IMR-90 (cell line): Measurements from ENCODE around the gene EXOSC1. TPM values are rescaled to one million over a fixed set of nuclear protein-coding genes. Genes with fewer than 3 reads are reported as not detected.

ENCODE experiments used
- ATAC-seq: fragments of 200-7000 bp; cut with Tn5 transposase; 2 replicates; pipeline ENCODE4 v1.9.1; 2020; ENCODE audit warnings: low read depth, mild to moderate bottlenecking, moderate library complexity
- BruUV-seq: library from RNA; stranded (reverse); fragments of 400-500 nt; replicated peaks from 2 replicates; lab custom pipeline; 2021; lab: Mats Ljungman, UMichigan
- CTCF ChIA-PET: fragments of 300-600 bp; formaldehyde crosslinking; extraction: SDS; loops from one replicate; lab custom pipeline; 2021; ENCODE audit warnings: antibody characterized with exemption; lab: Yijun Ruan, JAX
- POLR2A ChIA-PET: fragments of 300-600 bp; sonication (Branson Sonifier 250); formaldehyde crosslinking; loops from one replicate; lab custom pipeline; 2022; ENCODE audit warnings: antibody characterized with exemption; ENCODE audit not compliant: unreplicated experiment; lab: Charles Lee
- DNase-seq: peaks from one replicate; pipeline ENCODE4 v3.0.0; 2013
- H2AFZ ChIP-seq: replicated peaks from 2 replicates; pipeline ENCODE3; 2013; ENCODE audit warnings: low read length, mild to moderate bottlenecking; ENCODE audit not compliant: poor library complexity
- H2AK5ac ChIP-seq: 2 replicates; pipeline ENCODE4 v1.6.1; 2013; ENCODE audit warnings: low read depth, low read length, inconsistent platforms
- H2AK9ac ChIP-seq: replicated peaks from 2 replicates; pipeline ENCODE3; 2013; ENCODE audit warnings: mild to moderate bottlenecking, low read depth, low read length, moderate library complexity; ENCODE audit not compliant: poor library complexity
- H2BK120ac ChIP-seq: 2 replicates; pipeline ENCODE4 v1.6.1; 2013; ENCODE audit warnings: low read depth, low read length, inconsistent platforms
- H2BK15ac ChIP-seq: 3 replicates; pipeline ENCODE4 v1.6.1; 2013; ENCODE audit warnings: low read depth, low read length, inconsistent platforms
- H2BK20ac ChIP-seq: 2 replicates; pipeline ENCODE4 v1.6.1; 2013; ENCODE audit warnings: low read depth, mild to moderate bottlenecking, inconsistent platforms, low read length, moderate library complexity
- H2BK5ac ChIP-seq: 2 replicates; pipeline ENCODE4 v1.6.1; 2013; ENCODE audit warnings: mild to moderate bottlenecking, low read depth, low read length, inconsistent platforms; ENCODE audit not compliant: poor library complexity, severe bottlenecking
- H3K14ac ChIP-seq: replicated peaks from 2 replicates; pipeline ENCODE4 v1.6.1; 2013; ENCODE audit warnings: low read depth, low read length, inconsistent platforms
- H3K18ac ChIP-seq: 2 replicates; pipeline ENCODE4 v1.6.1; 2013; ENCODE audit warnings: low read depth, low read length, control low read depth
- H3K23ac ChIP-seq: 2 replicates; pipeline ENCODE4 v1.6.1; 2013; ENCODE audit warnings: low read depth, low read length, inconsistent platforms
- H3K27ac ChIP-seq: 2 replicates; pipeline ENCODE4 v1.5.1; 2013; ENCODE audit warnings: mild to moderate bottlenecking, control low read depth, low read length; ENCODE audit not compliant: insufficient read depth
- H3K27me3 ChIP-seq: 2 replicates; pipeline ENCODE4 v1.6.1; 2013; ENCODE audit warnings: low read length; ENCODE audit not compliant: control insufficient read depth, insufficient read depth
- H3K36me3 ChIP-seq: 2 replicates; pipeline ENCODE4 v1.6.1; 2013; ENCODE audit warnings: low read length, mixed read lengths; ENCODE audit not compliant: control insufficient read depth, insufficient read depth
- H3K4ac ChIP-seq: 2 replicates; pipeline ENCODE4 v1.6.1; 2013; ENCODE audit warnings: low read depth, low read length, inconsistent platforms
- H3K4me1 ChIP-seq: 2 replicates; pipeline ENCODE4 v1.6.1; 2013; ENCODE audit warnings: low read length, mixed read lengths; ENCODE audit not compliant: control insufficient read depth, insufficient read depth
- H3K4me2 ChIP-seq: 2 replicates; pipeline ENCODE4 v1.6.1; 2013; ENCODE audit warnings: low read depth, mild to moderate bottlenecking, control low read depth, low read length, moderate library complexity
- H3K4me3 ChIP-seq: 2 replicates; pipeline ENCODE4 v1.5.1; 2013; ENCODE audit warnings: low read depth, mild to moderate bottlenecking, control low read depth, low read length, moderate library complexity; ENCODE audit not compliant: insufficient read depth
- H3K56ac ChIP-seq: 2 replicates; pipeline ENCODE4 v1.6.1; 2013; ENCODE audit warnings: low read length, inconsistent platforms; ENCODE audit not compliant: insufficient read depth; ENCODE audit errors: extremely low read depth
- H3K79me1 ChIP-seq, 2 experiments: 2 replicates each; pipeline ENCODE4 v1.6.1; 2013; ENCODE audit warnings: low read length in 2 of 2, inconsistent platforms in 1 of 2, low read depth in 1 of 2
- H3K9ac ChIP-seq: 2 replicates; pipeline ENCODE4 v1.6.1; 2013; ENCODE audit warnings: low read depth, low read length, control low read depth
- H3K9me1 ChIP-seq: 2 replicates; pipeline ENCODE4 v1.6.1; 2013; ENCODE audit warnings: low read length, inconsistent platforms; ENCODE audit not compliant: insufficient read depth
- H3K9me3 ChIP-seq: 2 replicates; pipeline ENCODE4 v1.6.1; 2013; ENCODE audit warnings: low read length; ENCODE audit not compliant: control insufficient read depth, insufficient read depth
- H4K20me1 ChIP-seq: 2 replicates; pipeline ENCODE4 v1.6.1; 2013; ENCODE audit warnings: low read length, inconsistent platforms; ENCODE audit not compliant: insufficient read depth
- H4K5ac ChIP-seq: 2 replicates; pipeline ENCODE4 v1.6.1; 2013; ENCODE audit warnings: mild to moderate bottlenecking, low read depth, low read length, control low read depth
- H4K8ac ChIP-seq, 2 experiments: 2 replicates each; pipeline ENCODE4 v1.6.1; 2013; ENCODE audit warnings: low read depth in 2 of 2, low read length in 2 of 2, control low read depth in 1 of 2, inconsistent platforms in 1 of 2
- H4K91ac ChIP-seq: 2 replicates; pipeline ENCODE4 v1.6.1; 2013; ENCODE audit warnings: low read depth, low read length, inconsistent platforms; ENCODE audit not compliant: insufficient read depth
- BHLHE40 ChIP-seq: fragments of 150-350 bp; IDR thresholded peaks from 2 replicates; pipeline ENCODE4 v1.6.1; 2016; ENCODE audit warnings: mild to moderate bottlenecking, low read depth, low read length
- CEBPB ChIP-seq: IDR thresholded peaks from 2 replicates; pipeline ENCODE4 v1.6.1; 2012; ENCODE audit warnings: low read depth, low read length, improper control_type of control experiment
- CHD1 ChIP-seq: IDR thresholded peaks from 2 replicates; pipeline ENCODE4 v1.6.1; 2012; ENCODE audit warnings: low read depth, low read length, improper control_type of control experiment
- MAZ ChIP-seq: IDR thresholded peaks from 2 replicates; pipeline ENCODE4 v1.6.1; 2012; ENCODE audit warnings: low read depth, mild to moderate bottlenecking, low read length, improper control_type of control experiment, moderate library complexity, borderline replicate concordance
- RAD21 ChIP-seq: IDR thresholded peaks from 2 replicates; pipeline ENCODE4 v1.6.1; 2012; ENCODE audit warnings: low read length, improper control_type of control experiment
- RFX5 ChIP-seq: IDR thresholded peaks from 2 replicates; pipeline ENCODE4 v1.8.0; 2012; ENCODE audit warnings: low read depth, mild to moderate bottlenecking, low read length, moderate library complexity
- SMC3 ChIP-seq: fragments of 150-350 bp; IDR thresholded peaks from 2 replicates; pipeline ENCODE4 v1.6.1; 2016; ENCODE audit warnings: low read depth, mild to moderate bottlenecking, antibody characterized with exemption, low read length, moderate library complexity
- WGBS, 2 experiments: methylation state at CpG; one replicate each; pipeline versions ENCODE4 v1.1.5 to v1.1.7; 2013; ENCODE audit warnings: missing lambda C conversion rate in 2 of 2; ENCODE audit not compliant: insufficient read length in 1 of 2; ENCODE audit errors: extremely low coverage in 2 of 2; 5-methylcytosine and 5-hydroxymethylcytosine counted together
- dilution Hi-C: fragments of 300-500 bp; cut with HindIII; formaldehyde crosslinking; loops from one replicate; pipeline ENCODE4 v1.14.3; 2018; ENCODE audit warnings: low sequenced_read_pairs; ENCODE audit not compliant: unreplicated experiment
- in situ Hi-C: fragments of 300-500 bp; cut with MboI; formaldehyde crosslinking; loops from 3 replicates; pipeline ENCODE4 v1.14.3; 2019; ENCODE audit warnings: low sequenced_read_pairs, inconsistent platforms, mixed read lengths
- intact Hi-C: fragments of 100-400 bp; cut with micrococcal nuclease; formaldehyde crosslinking; loops from 2 replicates; pipeline ENCODE4 v1.10.0; 2022
- polyA plus RNA-seq, 3 experiments: library from polyadenylated mRNA; depleted of rRNA; stranded (reverse); fragments of >200 nt; gene quantifications; 2 replicates each; pipeline ENCODE4 v1.2.3, GENCODE V29; 2012; ENCODE audit warnings: low replicate concordance in 1 of 3
- total RNA-seq: library from RNA; depleted of rRNA; stranded (reverse); fragments of >200 nt; gene quantifications from 2 replicates; pipeline ENCODE4 v1.2.3, GENCODE V29; 2012
- TF ChIP-seq, protein P1 (sequence below): fragments of 150-350 bp; IDR thresholded peaks from 2 replicates; pipeline ENCODE4 v1.6.1; 2016; ENCODE audit warnings: low read depth, mild to moderate bottlenecking, low read length, moderate library complexity, borderline replicate concordance

EXOSC1 gene
- total and polyA plus RNA-seq, 2 of the 4 experiments (the other 2 are of a cell fraction), result 49.7 to 51.6 TPM

DNA sequence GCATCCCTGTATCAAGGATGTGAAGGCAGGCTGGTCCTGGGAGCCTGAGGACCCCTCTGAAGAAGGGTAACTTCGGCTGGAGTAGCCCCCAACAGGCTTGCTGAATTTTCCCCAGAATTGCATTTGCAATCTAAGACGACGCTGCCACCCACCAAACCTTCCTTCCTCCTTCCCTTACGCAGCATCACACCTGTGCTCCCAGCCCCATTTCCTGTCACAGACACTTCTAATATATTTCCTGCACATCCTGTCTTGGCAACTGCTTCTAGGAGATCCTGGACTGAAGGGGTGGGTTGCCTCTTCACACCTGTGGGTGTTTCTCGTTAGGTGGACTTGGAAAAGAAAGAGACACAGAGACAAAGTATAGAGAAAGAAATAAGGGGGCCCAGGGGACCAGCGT, 29.2 kb downstream of the EXOSC1 start:
- Histone ChIP-seq H2BK20ac (no peak overlapping the region), H3K4me3 (no peak overlapping the region), H3K9me1 (peaks cover 8% of the 10 kb centered on the region), H3K9ac (no peak overlapping the region), H3K4ac (no peak overlapping the region), H4K5ac (no peak overlapping the region), H3K9me3 (no peaks in the 10 kb centered on the region), H3K23ac (no peak overlapping the region), H3K14ac (no peak overlapping the region), H2BK120ac (no peak overlapping the region), H3K27ac (no peak overlapping the region), H4K8ac (no peak overlapping the region), H3K36me3 (no peaks in the 10 kb centered on the region), H3K4me2 (no peak overlapping the region), H2AK5ac (no peak overlapping the region), H2AFZ (no peak overlapping the region), H3K56ac (no peak overlapping the region), H3K79me1 (peaks cover 0 to 19% of the 10 kb centered on the region in 2 experiments; a peak in 3 of 4 replicates), H3K4me1 (peaks cover 3% of the 10 kb centered on the region), H3K27me3 (no peaks in the 10 kb centered on the region), H4K20me1 (no peaks in the 10 kb centered on the region), H2BK5ac (no peak overlapping the region), H4K91ac (no peak overlapping the region), H2BK15ac (no peak overlapping the region), H2AK9ac (no peak overlapping the region), H3K18ac (no peak overlapping the region)
- DNase-seq (no peak), ATAC-seq (no peak)
- dilution Hi-C loops (no loop called here), intact Hi-C loops (no loop called here), in situ Hi-C loops (no loop called here)
- TF ChIP-seq BHLHE40 (no peak), CEBPB (no peak), RAD21 (no peak), SMC3 (no peak), CHD1 (no peak), MAZ (no peak), RFX5 (no peak)
- TF ChIP-seq, protein P1, sequence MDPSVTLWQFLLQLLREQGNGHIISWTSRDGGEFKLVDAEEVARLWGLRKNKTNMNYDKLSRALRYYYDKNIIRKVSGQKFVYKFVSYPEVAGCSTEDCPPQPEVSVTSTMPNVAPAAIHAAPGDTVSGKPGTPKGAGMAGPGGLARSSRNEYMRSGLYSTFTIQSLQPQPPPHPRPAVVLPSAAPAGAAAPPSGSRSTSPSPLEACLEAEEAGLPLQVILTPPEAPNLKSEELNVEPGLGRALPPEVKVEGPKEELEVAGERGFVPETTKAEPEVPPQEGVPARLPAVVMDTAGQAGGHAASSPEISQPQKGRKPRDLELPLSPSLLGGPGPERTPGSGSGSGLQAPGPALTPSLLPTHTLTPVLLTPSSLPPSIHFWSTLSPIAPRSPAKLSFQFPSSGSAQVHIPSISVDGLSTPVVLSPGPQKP, result no peak
- ChIA-PET POLR2A (no interaction called here), CTCF (no interaction called here)
- no CpG with 5 or more reads among the region's 6 CpGs for WGBS, 2 experiments
- BruUV-seq, result no TSS peak
